SKM-1 treated with dmso at 0.1 percent for 144 hours (cell line): Measurements from ENCODE around the gene BRD1.
"Not testable (repeated sequence)": the region's sequence is repeated elsewhere in the genome, so short reads cannot be mapped to it uniquely, and the experiment has no call there.

ENCODE experiments used
- DNase-seq: peaks from one replicate; lab custom pipeline; 2025; ENCODE audit not compliant: unreplicated experiment; lab: John Stamatoyannopoulos, UW

BRD1 gene

GRCh38 chr22:49827271-49827852 is 311 bp downstream of the BRD1 start:
- no peak for DNase-seq

- DNase-seq: no peak
Observed at GRCh38 chr22:49826603-49827270, 936 bp downstream of the BRD1 start.

- DNase-seq: no peak
Observed at GRCh38 chr22:49825944-49826602, 1.6 kb downstream of the BRD1 start.

GRCh38 chr22:49825436-49825835 is 2.2 kb downstream of the BRD1 start:
- DNase-seq: no peak

GRCh38 chr22:49824936-49825335 is 2.7 kb downstream of the BRD1 start:
- no peak for DNase-seq

GRCh38 chr22:49824185-49824925 is 3.3 kb downstream of the BRD1 start:
- no peak for DNase-seq

- DNase-seq: no peak
Observed at GRCh38 chr22:49823289-49824045, 4.2 kb downstream of the BRD1 start.

GRCh38 chr22:49821741-49822140 is 5.9 kb downstream of the BRD1 start:
- not testable (repeated sequence) for DNase-seq

- no peak for DNase-seq
Observed at GRCh38 chr22:49820984-49821383, 6.7 kb downstream of the BRD1 start.

- DNase-seq: no peak
Observed at GRCh38 chr22:49817359-49817758, 10.3 kb downstream of the BRD1 start.

- DNase-seq: no peak
Observed at GRCh38 chr22:49815641-49816091, 12.0 kb downstream of the BRD1 start.

GRCh38 chr22:49814856-49815255 is 12.8 kb downstream of the BRD1 start:
- DNase-seq: no peak

GRCh38 chr22:49814164-49814686 is 13.4 kb downstream of the BRD1 start:
- no peak for DNase-seq

- DNase-seq: no peak
Observed at GRCh38 chr22:49812838-49813237, 14.8 kb downstream of the BRD1 start.

- no peak for DNase-seq
Observed at GRCh38 chr22:49811020-49811791, 16.5 kb downstream of the BRD1 start.

GRCh38 chr22:49810363-49811019 is 17.2 kb downstream of the BRD1 start:
- DNase-seq: no peak

GRCh38 chr22:49807780-49808708 is 19.6 kb downstream of the BRD1 start:
- DNase-seq: no peak

- no peak for DNase-seq
Observed at GRCh38 chr22:49807129-49807528, 20.5 kb downstream of the BRD1 start.
